WTC11 (cell line): ENCODE measurements around the gene FRMD8. TPM values are rescaled to one million over a fixed set of nuclear protein-coding genes. Genes with fewer than 3 reads are reported as not detected.

Experiments used
- ATAC-seq: fragments of 200-7000 bp; cut with Tn5 transposase; 2 replicates; pipeline ENCODE4 v1.10.0; 2021; ENCODE audit warnings: mild to moderate bottlenecking, moderate library complexity
- CTCF ChIA-PET: fragments of 300-600 bp; sonication (Branson Sonifier 250); formaldehyde crosslinking; loops from one replicate; lab custom pipeline; 2021; ENCODE audit warnings: antibody characterized with exemption; lab: Charles Lee
- POLR2A ChIA-PET: fragments of 350-600 bp; sonication (Branson Sonifier 250); formaldehyde crosslinking; loops from one replicate; lab custom pipeline; 2021; ENCODE audit warnings: antibody characterized with exemption; lab: Charles Lee
- DNase-seq: peaks from one replicate; pipeline ENCODE4 v3.0.0; 2021; ENCODE audit warnings: low spot score
- H3K27ac Mint-ChIP-seq: 2 replicates; pipeline ENCODE4 v1.8.0; 2021; ENCODE audit warnings: mixed read lengths
- H3K27me3 Mint-ChIP-seq: 2 replicates; pipeline ENCODE4 v1.8.0; 2021; ENCODE audit warnings: low read depth, mild to moderate bottlenecking, moderate library complexity, mixed read lengths
- H3K36me3 Mint-ChIP-seq: 2 replicates; pipeline ENCODE4 v1.8.0; 2021; ENCODE audit warnings: mixed read lengths
- H3K4me1 Mint-ChIP-seq: 2 replicates; pipeline ENCODE4 v1.8.0; 2022; ENCODE audit warnings: mixed read lengths
- H3K4me3 Mint-ChIP-seq: 2 replicates; pipeline ENCODE4 v1.8.0; 2021; ENCODE audit warnings: mild to moderate bottlenecking, moderate library complexity, mixed read lengths
- H3K9me3 Mint-ChIP-seq: 2 replicates; pipeline ENCODE4 v1.8.0; 2021; ENCODE audit warnings: mixed read lengths
- ELF4 ChIP-seq: sonication (generic); formaldehyde crosslinking; IDR thresholded peaks from 2 replicates; pipeline ENCODE4 v1.8.1; 2022; ENCODE audit warnings: low read depth, mild to moderate bottlenecking, moderate library complexity, missing genetic modification reagents
- NFE2L1 ChIP-seq: sonication (generic); formaldehyde crosslinking; IDR thresholded peaks from 2 replicates; pipeline ENCODE4 v1.8.1; 2023; ENCODE audit warnings: missing genetic modification reagents
- SP1 ChIP-seq: sonication (generic); formaldehyde crosslinking; conservative IDR thresholded peaks from 2 replicates; pipeline ENCODE4 v1.8.1; 2022; ENCODE audit warnings: missing genetic modification reagents
- total RNA-seq: library from RNA; stranded (reverse); gene quantifications from 3 replicates; pipeline ENCODE4 v1.2.3, GENCODE V29; 2021
- TF ChIP-seq, protein P1 (sequence below): sonication (generic); formaldehyde crosslinking; IDR thresholded peaks from 2 replicates; pipeline ENCODE4 v1.8.0; 2022; ENCODE audit warnings: mild to moderate bottlenecking, missing genetic modification reagents
- TF ChIP-seq, protein P2 (sequence below): sonication (generic); formaldehyde crosslinking; IDR thresholded peaks from 2 replicates; pipeline ENCODE4 v1.8.1; 2023; ENCODE audit warnings: mild to moderate bottlenecking, missing genetic modification reagents

The FRMD8 gene
- total RNA-seq, 1 experiment from 2014 or later = 23.7 TPM

DNA sequence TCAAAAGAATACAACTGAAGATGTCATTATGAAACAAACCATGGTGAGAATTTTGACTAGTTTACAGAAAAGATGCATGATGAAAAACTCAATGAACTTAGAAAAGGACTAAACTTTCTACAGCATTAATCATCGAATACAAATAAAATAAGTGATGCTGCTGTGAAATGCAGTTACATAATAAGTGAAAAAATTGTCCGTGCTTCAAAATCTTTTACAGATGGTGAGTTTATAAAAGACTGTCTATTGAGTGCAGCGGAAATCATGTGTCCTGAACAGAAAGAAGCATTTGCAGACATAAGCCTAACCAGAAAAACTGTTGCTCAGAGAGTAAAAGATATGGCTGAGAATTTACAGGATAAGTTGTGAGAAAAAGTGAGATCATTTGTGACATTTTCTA, 70.0 kb downstream of the FRMD8 start:
- POLR2A ChIA-PET = no interaction called here

DNA sequence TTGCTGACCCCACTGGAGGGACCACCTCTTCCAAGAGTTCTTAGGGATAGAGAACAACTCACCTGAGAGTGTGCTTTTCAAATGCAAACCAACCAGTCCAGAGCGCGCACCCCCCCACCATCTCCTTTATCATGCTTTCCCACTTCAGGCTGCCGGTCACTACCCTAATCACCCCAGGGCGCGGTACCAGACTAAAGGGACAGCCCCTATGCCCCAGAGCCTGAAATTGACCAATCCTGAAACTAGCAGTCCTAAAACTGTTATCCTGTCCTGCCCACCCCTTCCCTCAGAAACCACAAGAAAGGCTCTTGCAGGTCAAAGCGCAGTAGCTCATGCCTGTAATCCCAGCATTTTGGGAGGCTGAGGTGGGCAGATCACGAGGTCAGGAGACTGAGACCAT, 73.1 kb downstream of the FRMD8 start:
- H3K9me3 Mint-ChIP-seq = no peaks in the 10 kb centered on the region
- peaks cover 19% of the 10 kb centered on the region for H3K4me1 Mint-ChIP-seq
- ChIA-PET POLR2A (interaction anchor here (0.5 to 1.8 kb wide), 2 partner anchors 37 to 43 kb away, joined by 3 to 6 read pairs; partner anchors contain the start of gene NEAT1), CTCF (interaction anchor here (0.7 to 2.9 kb wide), 7 partner anchors 9 to 130 kb away, joined by 3 to 11 read pairs (median 4); no protein-coding TSS in a partner anchor)
- ATAC-seq (peak; percentile 90), DNase-seq (peak; percentile 85)
- H3K27me3 Mint-ChIP-seq = peaks cover 100% of the 10 kb centered on the region
- peak; percentile 68 for TF ChIP-seq SP1 (CRISPR knock-in tag)
- TF ChIP-seq, protein P1, sequence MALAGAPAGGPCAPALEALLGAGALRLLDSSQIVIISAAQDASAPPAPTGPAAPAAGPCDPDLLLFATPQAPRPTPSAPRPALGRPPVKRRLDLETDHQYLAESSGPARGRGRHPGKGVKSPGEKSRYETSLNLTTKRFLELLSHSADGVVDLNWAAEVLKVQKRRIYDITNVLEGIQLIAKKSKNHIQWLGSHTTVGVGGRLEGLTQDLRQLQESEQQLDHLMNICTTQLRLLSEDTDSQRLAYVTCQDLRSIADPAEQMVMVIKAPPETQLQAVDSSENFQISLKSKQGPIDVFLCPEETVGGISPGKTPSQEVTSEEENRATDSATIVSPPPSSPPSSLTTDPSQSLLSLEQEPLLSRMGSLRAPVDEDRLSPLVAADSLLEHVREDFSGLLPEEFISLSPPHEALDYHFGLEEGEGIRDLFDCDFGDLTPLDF (CRISPR knock-in tag) = no peak
- TF ChIP-seq, protein P2, sequence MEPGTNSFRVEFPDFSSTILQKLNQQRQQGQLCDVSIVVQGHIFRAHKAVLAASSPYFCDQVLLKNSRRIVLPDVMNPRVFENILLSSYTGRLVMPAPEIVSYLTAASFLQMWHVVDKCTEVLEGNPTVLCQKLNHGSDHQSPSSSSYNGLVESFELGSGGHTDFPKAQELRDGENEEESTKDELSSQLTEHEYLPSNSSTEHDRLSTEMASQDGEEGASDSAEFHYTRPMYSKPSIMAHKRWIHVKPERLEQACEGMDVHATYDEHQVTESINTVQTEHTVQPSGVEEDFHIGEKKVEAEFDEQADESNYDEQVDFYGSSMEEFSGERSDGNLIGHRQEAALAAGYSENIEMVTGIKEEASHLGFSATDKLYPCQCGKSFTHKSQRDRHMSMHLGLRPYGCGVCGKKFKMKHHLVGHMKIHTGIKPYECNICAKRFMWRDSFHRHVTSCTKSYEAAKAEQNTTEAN (CRISPR knock-in tag) = peak; percentile 59; the same call in 1 of the 2 replicates
- H3K4me3 Mint-ChIP-seq = no peak overlapping the region
- H3K36me3 Mint-ChIP-seq = no peaks in the 10 kb centered on the region; the same call in 1 of the 2 replicates
- H3K27ac Mint-ChIP-seq = no peak overlapping the region

More for the DNA sequence above, 70.0 kb downstream of the FRMD8 start:
- Mint-ChIP-seq H3K4me3 (no peak overlapping the region), H3K27me3 (peaks cover 91% of the 10 kb centered on the region), H3K9me3 (peaks cover 6% of the 10 kb centered on the region; the same call in 1 of the 2 replicates), H3K36me3 (peaks cover 3% of the 10 kb centered on the region; the same call in 1 of the 2 replicates), H3K4me1 (peaks cover 21% of the 10 kb centered on the region), H3K27ac (no peak overlapping the region)
- CTCF ChIA-PET = no interaction called here
- DNase-seq = no peak
- ATAC-seq = no peak
- TF ChIP-seq ELF4 (CRISPR knock-in tag) (no peak), NFE2L1 (CRISPR knock-in tag) (no peak)

Other genes starting within 250 kb of the FRMD8 start
- gene SPDYC, start 216.4 kb upstream of the FRMD8 start, total RNA-seq = 0.27 to 0.35 TPM (median 0.32 TPM) in 3 replicates
- gene CAPN1, start 204.7 kb upstream of the FRMD8 start, total RNA-seq = 204 to 257 TPM (median 218 TPM) in 3 replicates
- 26.9 to 35.6 TPM (median 28.5 TPM) in 3 replicates for gene POLA2, start 124.7 kb upstream of the FRMD8 start, total RNA-seq
- gene CDC42EP2, start 71.8 kb upstream of the FRMD8 start, total RNA-seq = 11.0 to 15.2 TPM (median 11.5 TPM) in 3 replicates
- 59.0 to 71.0 TPM (median 66.3 TPM) in 3 replicates for gene DPF2, start 52.8 kb upstream of the FRMD8 start, total RNA-seq
- gene TIGD3, start 31.9 kb upstream of the FRMD8 start, total RNA-seq = 1.9 to 2.3 TPM (median 2.1 TPM) in 3 replicates
- gene SLC25A45, start 4.0 kb upstream of the FRMD8 start, total RNA-seq = 1.5 to 2.5 TPM (median 1.7 TPM) in 3 replicates
- gene NEAT1, start 36.2 kb downstream of the FRMD8 start, total RNA-seq = 28.7 to 38.1 TPM (median 31.7 TPM) in 3 replicates
- gene MALAT1, start 112.4 kb downstream of the FRMD8 start, total RNA-seq = 1,830 to 2,350 TPM (median 2,261 TPM) in 3 replicates
- 69.6 to 76.8 TPM (median 73.0 TPM) in 3 replicates for gene SCYL1, start 138.4 kb downstream of the FRMD8 start, total RNA-seq
- gene LTBP3, start 171.7 kb downstream of the FRMD8 start, total RNA-seq = 15.9 to 23.6 TPM (median 20.7 TPM) in 3 replicates
- gene ZNRD2, start 183.8 kb downstream of the FRMD8 start, total RNA-seq = 54.8 to 70.9 TPM (median 55.7 TPM) in 3 replicates
- 13.3 to 17.5 TPM (median 16.7 TPM) in 3 replicates for gene FAM89B, start 185.9 kb downstream of the FRMD8 start, total RNA-seq
- 11.8 to 13.7 TPM (median 12.6 TPM) in 3 replicates for gene EHBP1L1, start 189.4 kb downstream of the FRMD8 start, total RNA-seq
- gene KCNK7, start 209.2 kb downstream of the FRMD8 start, total RNA-seq = 1.4 to 2.1 TPM (median 2.0 TPM) in 3 replicates
- gene MAP3K11, start 227.6 kb downstream of the FRMD8 start, total RNA-seq = 46.1 to 56.1 TPM (median 52.8 TPM) in 3 replicates
- gene PCNX3, start 229.1 kb downstream of the FRMD8 start, total RNA-seq = 44.6 to 51.6 TPM (median 45.8 TPM) in 3 replicates